ENCODE results near the gene KCP. TPM values are rescaled to one million over a fixed set of nuclear protein-coding genes. Genes with fewer than 3 reads are reported as not detected.

The KCP gene
- polyA plus RNA-seq, 6 donors from 2014 or later: 0.29 to 0.78 (median 0.37) TPM; not detected in 2

GRCh38 chr7:128839751-128840177 lies 70.7 kb downstream of the KCP start:
- no peak for ATAC-seq (ENCODE audit: low read depth in 2 of 2)
- H3K27me3 Mint-ChIP-seq: peaks cover 0 to 11% (median 0%) of the 10 kb centered on the region in 3 donors
- no peak overlapping the region for H3K4me3 Mint-ChIP-seq
- no peak for DNase-seq
- H3K9me3 Mint-ChIP-seq: no peaks in the 10 kb centered on the region
- no peaks in the 10 kb centered on the region for H3K36me3 Mint-ChIP-seq
- H3K27ac Mint-ChIP-seq: no peak overlapping the region
- peaks cover 0 to 6% (median 0%) of the 10 kb centered on the region in 3 donors for H3K4me1 Mint-ChIP-seq

GRCh38 chr7:128838981-128839731 lies 71.4 kb downstream of the KCP start:
- no peaks in the 10 kb centered on the region for H3K36me3 Mint-ChIP-seq
- no peaks in the 10 kb centered on the region for H3K9me3 Mint-ChIP-seq
- DNase-seq (no peak), ATAC-seq (ENCODE audit: low read depth in 2 of 2) (no peak)
- no peak overlapping the region for H3K27ac Mint-ChIP-seq
- H3K27me3 Mint-ChIP-seq: peaks cover 0 to 14% (median 0%) of the 10 kb centered on the region in 3 donors
- no peak overlapping the region for H3K4me3 Mint-ChIP-seq
- H3K4me1 Mint-ChIP-seq: peaks cover 0 to 6% (median 0%) of the 10 kb centered on the region in 3 donors

- H3K27ac Mint-ChIP-seq: no peak overlapping the region
- ATAC-seq (ENCODE audit: low read depth in 2 of 2): no peak
- H3K4me3 Mint-ChIP-seq: no peak overlapping the region
- no peaks in the 10 kb centered on the region for H3K36me3 Mint-ChIP-seq
- no peak for DNase-seq
- H3K4me1 Mint-ChIP-seq: peaks cover 0 to 6% (median 0%) of the 10 kb centered on the region in 3 donors
- no peaks in the 10 kb centered on the region for H3K9me3 Mint-ChIP-seq
- peaks cover 0 to 21% (median 0%) of the 10 kb centered on the region in 3 donors for H3K27me3 Mint-ChIP-seq
Measured at GRCh38 chr7:128838109-128838779, 72.3 kb downstream of the KCP start.

DNA sequence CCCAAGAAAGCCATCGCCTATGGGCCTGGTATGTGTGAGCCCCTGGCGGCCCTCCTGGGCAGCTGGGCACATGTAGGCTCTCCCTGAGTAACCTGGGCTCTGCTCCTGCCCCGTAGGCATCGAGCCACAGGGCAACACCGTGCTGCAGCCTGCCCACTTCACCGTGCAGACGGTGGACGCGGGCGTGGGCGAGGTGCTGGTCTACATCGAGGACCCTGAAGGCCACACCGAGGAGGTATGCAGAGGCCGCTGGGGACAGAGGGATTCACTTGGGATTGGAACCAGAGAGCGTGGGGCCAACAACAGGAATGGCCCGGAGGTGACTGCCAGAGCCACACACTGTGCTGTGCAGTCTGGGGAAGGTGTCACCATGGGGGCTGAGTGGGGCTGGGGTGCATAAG lies 73.0 kb downstream of the KCP start:
- H3K4me3 Mint-ChIP-seq: no peak overlapping the region
- H3K4me1 Mint-ChIP-seq: peaks cover 0 to 7% (median under 1%) of the 10 kb centered on the region in 3 donors
- no peak overlapping the region for H3K27ac Mint-ChIP-seq
- DNase-seq (no peak), ATAC-seq (ENCODE audit: low read depth in 2 of 2) (no peak)
- no peaks in the 10 kb centered on the region for H3K36me3 Mint-ChIP-seq
- H3K9me3 Mint-ChIP-seq: no peaks in the 10 kb centered on the region
- peaks cover 0 to 27% (median 0%) of the 10 kb centered on the region in 3 donors for H3K27me3 Mint-ChIP-seq

DNA sequence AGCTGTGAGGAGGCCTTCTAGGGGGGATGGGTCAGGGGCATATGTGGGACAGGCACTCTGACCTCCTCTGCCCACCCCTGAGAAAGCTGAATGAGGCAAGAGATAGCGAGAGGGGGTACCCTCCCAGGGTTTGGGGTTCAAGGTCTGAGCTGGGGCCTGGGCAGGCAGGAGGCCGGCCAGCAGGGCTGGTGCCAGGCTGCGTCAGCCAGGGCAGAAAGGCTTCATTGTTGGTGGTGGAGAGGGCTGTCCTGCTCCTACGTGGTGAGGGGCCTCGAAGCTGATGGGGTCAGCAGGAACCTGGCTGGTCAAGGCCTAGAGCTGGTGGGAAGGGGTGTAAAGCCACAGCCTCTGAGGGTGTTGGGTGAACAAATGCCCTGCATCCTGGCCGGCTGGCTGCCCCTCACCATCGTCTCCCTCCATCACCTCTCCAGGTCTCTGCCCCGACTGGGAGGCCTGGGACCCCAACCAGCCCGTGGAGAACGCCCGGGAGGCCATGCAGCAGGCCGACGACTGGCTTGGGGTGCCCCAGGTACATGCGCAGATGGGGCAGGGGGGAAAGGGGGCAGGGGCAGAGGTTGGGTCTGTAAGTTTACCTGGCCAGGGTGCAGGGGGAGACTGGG lies 73.7 kb downstream of the KCP start:
- no peak for DNase-seq
- H3K9me3 Mint-ChIP-seq: no peaks in the 10 kb centered on the region
- ATAC-seq (ENCODE audit: low read depth in 2 of 2): no peak
- peaks cover 2 to 8% (median 7%) of the 10 kb centered on the region in 3 donors for H3K4me1 Mint-ChIP-seq
- H3K36me3 Mint-ChIP-seq: no peaks in the 10 kb centered on the region
- H3K4me3 Mint-ChIP-seq: no peak overlapping the region
- peak overlapping the region in 2 of 6 donors; percentile 20 to 82 for H3K27ac Mint-ChIP-seq
- peaks cover 0 to 33% (median 0%) of the 10 kb centered on the region in 3 donors for H3K27me3 Mint-ChIP-seq

GRCh38 chr7:128835790-128836641 lies 74.5 kb downstream of the KCP start:
- Mint-ChIP-seq H3K36me3 (no peaks in the 10 kb centered on the region), H3K4me1 (peaks cover 4 to 14% (median 13%) of the 10 kb centered on the region in 3 donors), H3K9me3 (no peaks in the 10 kb centered on the region), H3K27ac (peak overlapping the region in 2 of 6 donors; percentile 49 to 82), H3K27me3 (peaks cover 0 to 42% (median 5%) of the 10 kb centered on the region in 3 donors), H3K4me3 (no peak overlapping the region)
- ATAC-seq (ENCODE audit: low read depth in 2 of 2): no peak
- no peak for DNase-seq

DNA sequence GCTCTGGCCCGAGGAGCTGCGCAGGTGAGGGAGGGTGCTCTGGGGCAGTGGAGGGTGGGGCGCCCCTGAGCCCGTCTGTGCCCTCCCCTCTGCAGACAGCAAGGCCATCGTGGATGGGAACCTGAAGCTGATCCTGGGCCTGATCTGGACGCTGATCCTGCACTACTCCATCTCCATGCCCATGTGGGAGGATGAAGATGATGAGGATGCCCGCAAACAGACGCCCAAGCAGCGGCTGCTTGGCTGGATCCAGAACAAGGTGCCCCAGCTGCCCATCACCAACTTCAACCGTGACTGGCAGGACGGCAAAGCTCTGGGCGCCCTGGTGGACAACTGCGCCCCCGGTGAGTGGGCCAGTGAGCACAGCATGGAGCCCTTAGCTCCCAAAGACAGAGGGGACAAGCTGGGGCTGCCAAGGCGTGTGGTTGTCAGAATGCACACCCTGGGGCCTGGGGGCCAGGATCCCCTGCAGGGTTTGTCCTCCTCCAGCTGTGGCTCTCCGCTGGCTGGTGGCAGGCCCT lies 75.2 kb downstream of the KCP start:
- no peak for ATAC-seq (ENCODE audit: low read depth in 2 of 2)
- Mint-ChIP-seq H3K36me3 (no peaks in the 10 kb centered on the region), H3K27ac (peak overlapping the region in 1 of 6 donors; percentile 49), H3K4me1 (peaks cover 8 to 21% (median 19%) of the 10 kb centered on the region in 3 donors), H3K9me3 (no peaks in the 10 kb centered on the region), H3K27me3 (peaks cover 5 to 49% (median 12%) of the 10 kb centered on the region in 3 donors), H3K4me3 (no peak overlapping the region)
- no peak for DNase-seq

DNA sequence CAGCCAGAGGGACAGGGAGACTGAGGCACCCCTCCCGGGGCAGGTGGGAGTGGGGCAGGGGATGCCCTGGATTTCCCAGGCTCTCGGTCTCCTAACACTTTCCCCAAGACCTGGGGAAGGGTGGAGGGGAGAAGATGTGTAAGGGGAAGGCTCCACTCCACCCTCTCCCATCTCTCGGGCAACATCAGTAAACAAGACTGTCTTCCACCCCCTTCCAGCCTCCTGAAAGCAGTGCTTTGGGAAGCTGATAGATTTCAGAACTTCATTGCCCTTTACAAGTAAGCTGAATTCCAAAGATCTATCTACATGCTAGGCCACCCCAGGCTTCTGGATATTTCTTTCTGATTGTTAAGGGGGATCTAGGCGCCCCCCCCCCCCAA lies 76.6 kb downstream of the KCP start:
- H3K27me3 Mint-ChIP-seq: peaks cover 13 to 61% (median 24%) of the 10 kb centered on the region in 3 donors
- ATAC-seq (ENCODE audit: low read depth in 2 of 2): no peak
- H3K4me3 Mint-ChIP-seq: no peak overlapping the region
- peaks cover 15 to 31% (median 27%) of the 10 kb centered on the region in 3 donors for H3K4me1 Mint-ChIP-seq
- H3K9me3 Mint-ChIP-seq: no peaks in the 10 kb centered on the region
- DNase-seq: no peak
- H3K36me3 Mint-ChIP-seq: no peaks in the 10 kb centered on the region
- H3K27ac Mint-ChIP-seq: peak overlapping the region in 1 of 6 donors; percentile 38

DNA sequence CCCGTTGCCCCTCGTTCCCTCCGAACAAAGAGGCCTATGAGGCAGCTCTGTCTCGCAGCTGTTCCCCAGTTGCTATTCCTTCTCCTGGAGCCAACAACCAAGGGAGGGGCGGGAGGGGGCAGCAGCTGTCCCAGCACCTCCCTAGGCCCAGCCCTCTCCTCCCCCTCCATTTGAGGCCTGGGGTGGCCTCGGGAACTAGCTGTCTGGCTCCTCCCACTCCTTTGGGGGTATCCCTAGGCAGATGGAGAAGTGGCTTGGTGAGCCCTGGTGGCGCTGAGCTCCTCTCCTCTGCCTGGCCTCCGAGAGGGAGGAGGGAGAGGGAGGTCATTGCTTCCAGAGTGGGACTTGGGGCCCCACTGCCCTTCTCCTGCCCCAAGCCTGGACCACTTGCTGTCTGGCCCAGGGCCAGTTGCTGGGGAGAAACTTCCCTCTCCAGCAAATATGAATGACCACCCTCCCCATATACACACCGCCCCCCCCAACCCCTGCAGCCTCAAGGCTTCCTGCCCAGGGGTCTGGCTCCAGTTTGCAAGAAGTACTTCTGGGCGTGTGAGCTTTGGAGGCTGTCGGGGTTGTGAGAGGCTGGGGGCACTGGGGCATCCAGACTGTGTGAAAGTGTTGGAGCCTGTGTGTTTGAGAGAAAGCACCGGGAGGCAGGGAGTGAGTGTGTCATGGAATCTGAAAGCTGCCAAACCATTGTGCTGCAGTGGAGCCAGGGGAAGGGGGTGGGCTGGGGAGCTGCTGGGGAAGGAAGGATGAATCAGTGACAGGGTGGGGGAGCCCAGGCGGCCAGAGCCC lies 77.2 kb downstream of the KCP start:
- H3K4me3 Mint-ChIP-seq: no peak overlapping the region
- H3K27me3 Mint-ChIP-seq: peaks cover 18 to 65% (median 27%) of the 10 kb centered on the region in 3 donors
- H3K4me1 Mint-ChIP-seq: peaks cover 15 to 31% (median 27%) of the 10 kb centered on the region in 3 donors
- no peaks in the 10 kb centered on the region for H3K36me3 Mint-ChIP-seq
- ATAC-seq (ENCODE audit: low read depth in 2 of 2) (no peak), DNase-seq (no peak)
- H3K9me3 Mint-ChIP-seq: no peaks in the 10 kb centered on the region
- H3K27ac Mint-ChIP-seq: peak overlapping the region in 1 of 6 donors; percentile 38

DNA sequence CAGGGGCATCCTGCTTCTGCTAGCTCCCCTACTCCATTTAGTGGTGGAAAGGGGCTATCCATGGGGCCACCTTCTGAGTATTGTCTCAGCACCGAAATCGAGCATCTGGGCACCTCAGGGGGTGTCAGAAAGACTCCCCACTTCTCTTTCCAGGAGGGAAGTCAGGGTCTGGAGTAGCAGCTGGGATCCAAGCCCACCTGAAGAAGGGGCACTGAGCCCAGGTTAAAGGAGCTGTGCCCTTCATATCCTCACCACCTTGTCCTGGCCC lies 77.7 kb downstream of the KCP start:
- no peaks in the 10 kb centered on the region for H3K9me3 Mint-ChIP-seq
- H3K4me3 Mint-ChIP-seq: no peak overlapping the region
- ATAC-seq (ENCODE audit: low read depth in 2 of 2): no peak
- peaks cover 15 to 31% (median 27%) of the 10 kb centered on the region in 3 donors for H3K4me1 Mint-ChIP-seq
- H3K36me3 Mint-ChIP-seq: no peaks in the 10 kb centered on the region
- peaks cover 22 to 70% (median 32%) of the 10 kb centered on the region in 3 donors for H3K27me3 Mint-ChIP-seq
- no peak overlapping the region for H3K27ac Mint-ChIP-seq
- no peak for DNase-seq

DNA sequence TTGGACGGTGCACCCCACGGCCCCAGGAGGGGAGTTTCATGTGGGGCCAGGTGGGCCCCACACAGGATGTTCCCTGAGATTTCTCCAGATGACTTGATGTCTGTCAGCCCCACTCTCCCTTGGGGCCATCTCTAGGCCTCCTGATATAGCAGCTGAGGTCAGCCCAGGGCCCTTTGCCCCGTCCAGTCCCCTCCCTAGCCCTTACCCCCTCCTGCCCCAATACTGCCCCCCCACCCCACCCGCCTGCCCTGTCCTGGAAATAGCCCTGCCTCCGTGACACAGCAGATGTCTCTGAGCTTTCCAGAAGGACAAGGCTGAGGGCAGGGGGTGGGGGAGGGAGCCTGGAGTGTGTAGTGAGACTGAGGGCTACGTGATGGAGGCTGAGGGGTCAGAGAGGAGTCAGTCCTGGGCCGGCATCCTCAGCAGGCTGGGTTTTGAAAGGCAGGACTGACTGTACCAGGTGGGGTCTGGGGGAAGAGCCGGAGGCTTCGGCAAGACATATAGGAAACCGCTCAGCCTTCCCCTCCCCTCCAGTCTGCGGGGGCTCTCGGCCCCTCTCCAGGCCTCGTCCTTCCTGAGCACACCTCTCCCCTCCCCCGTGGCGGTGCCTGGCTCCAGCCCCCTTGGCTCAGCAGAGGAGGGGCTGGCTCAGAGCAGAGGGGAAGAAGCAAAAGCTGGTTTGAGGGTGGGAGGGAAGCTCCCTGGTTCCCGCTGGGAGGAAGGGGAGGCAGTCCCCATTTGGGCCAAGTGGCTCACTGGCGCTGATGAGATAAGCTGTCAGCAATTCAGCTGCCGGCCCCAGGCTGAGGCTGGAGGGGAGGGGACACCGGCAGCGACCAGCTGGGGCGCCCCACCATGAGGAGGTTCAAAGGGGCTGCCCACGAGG lies 78.3 kb downstream of the KCP start:
- DNase-seq: no peak
- Mint-ChIP-seq H3K36me3 (no peaks in the 10 kb centered on the region), H3K4me3 (peak overlapping the region in 6 of 8 donors; percentile 52 to 79 (median 63)), H3K27ac (no peak overlapping the region), H3K9me3 (no peaks in the 10 kb centered on the region), H3K4me1 (peaks cover 15 to 31% (median 27%) of the 10 kb centered on the region in 3 donors), H3K27me3 (peaks cover 22 to 76% (median 38%) of the 10 kb centered on the region in 3 donors)
- ATAC-seq (ENCODE audit: low read depth in 2 of 2): no peak

Data from naive B cell (primary cell).